Measurements from ENCODE around the gene CAMTA2. TPM values are rescaled to one million over a fixed set of nuclear protein-coding genes. Genes with fewer than 3 reads are reported as not detected.

The CAMTA2 gene
- total RNA-seq, 2 donors from 2014 or later = 13.6 to 24.8 TPM

DNA sequence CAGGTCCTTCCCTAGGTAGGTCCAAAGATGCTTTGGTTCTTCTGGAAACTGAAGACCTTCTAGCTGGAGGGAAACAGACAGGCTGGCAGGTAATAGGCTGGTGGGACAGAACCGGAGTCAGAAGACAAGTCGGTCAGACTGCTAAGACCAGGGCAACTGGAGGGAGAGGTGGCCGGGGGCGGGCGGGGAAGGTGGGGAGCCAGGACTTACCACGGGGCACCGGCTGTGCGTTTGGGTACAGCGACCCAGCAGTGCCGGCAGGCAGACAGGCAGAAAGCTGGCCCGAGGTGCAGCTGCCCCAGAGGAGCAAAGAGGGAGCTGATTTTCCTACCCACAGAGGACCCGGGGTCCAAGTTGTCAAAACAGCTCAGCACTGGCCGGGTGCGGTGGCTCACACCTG lies 47.2 kb upstream of the CAMTA2 start:
- no peak overlapping the region for H3K4me3 ChIP-seq (ENCODE audit: low read length)
- TF ChIP-seq, protein P1, sequence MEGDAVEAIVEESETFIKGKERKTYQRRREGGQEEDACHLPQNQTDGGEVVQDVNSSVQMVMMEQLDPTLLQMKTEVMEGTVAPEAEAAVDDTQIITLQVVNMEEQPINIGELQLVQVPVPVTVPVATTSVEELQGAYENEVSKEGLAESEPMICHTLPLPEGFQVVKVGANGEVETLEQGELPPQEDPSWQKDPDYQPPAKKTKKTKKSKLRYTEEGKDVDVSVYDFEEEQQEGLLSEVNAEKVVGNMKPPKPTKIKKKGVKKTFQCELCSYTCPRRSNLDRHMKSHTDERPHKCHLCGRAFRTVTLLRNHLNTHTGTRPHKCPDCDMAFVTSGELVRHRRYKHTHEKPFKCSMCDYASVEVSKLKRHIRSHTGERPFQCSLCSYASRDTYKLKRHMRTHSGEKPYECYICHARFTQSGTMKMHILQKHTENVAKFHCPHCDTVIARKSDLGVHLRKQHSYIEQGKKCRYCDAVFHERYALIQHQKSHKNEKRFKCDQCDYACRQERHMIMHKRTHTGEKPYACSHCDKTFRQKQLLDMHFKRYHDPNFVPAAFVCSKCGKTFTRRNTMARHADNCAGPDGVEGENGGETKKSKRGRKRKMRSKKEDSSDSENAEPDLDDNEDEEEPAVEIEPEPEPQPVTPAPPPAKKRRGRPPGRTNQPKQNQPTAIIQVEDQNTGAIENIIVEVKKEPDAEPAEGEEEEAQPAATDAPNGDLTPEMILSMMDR (conservative IDR thresholded peaks at IDR 0.05) = no peak
- H3K36me3 Mint-ChIP-seq (ENCODE audit: low read depth) = no peaks in the 10 kb centered on the region
- WGBS, 2 experiments (ENCODE audit: insufficient coverage in 1 of 2, insufficient read length in 1 of 2) = 91 to 93% methylated on average over 12 to 14 of the region's 14 CpGs
- H3K9me3 Mint-ChIP-seq = no peaks in the 10 kb centered on the region
- H3K4me1 Mint-ChIP-seq = no peaks in the 10 kb centered on the region
- no peaks in the 10 kb centered on the region for H3K4me1 ChIP-seq (ENCODE audit: control insufficient read depth, insufficient read depth, low read length)
- no peak overlapping the region for H3K27ac ChIP-seq (ENCODE audit: low read depth, low read length)
- no peak overlapping the region for H3K27ac Mint-ChIP-seq
- H3K9ac ChIP-seq (ENCODE audit: extremely low read depth, low read length, poor library complexity, severe bottlenecking) = no peak overlapping the region
- H3K27me3 ChIP-seq (ENCODE audit: control insufficient read depth, insufficient read depth, low read length, poor library complexity, severe bottlenecking) = no peaks in the 10 kb centered on the region
- no peaks in the 10 kb centered on the region for H3K9me3 ChIP-seq (ENCODE audit: control insufficient read depth, low read length)
- H3K27me3 Mint-ChIP-seq (ENCODE audit: insufficient read depth) = peaks cover 56% of the 10 kb centered on the region
- peak overlapping the region; percentile 5 for H3K4me3 Mint-ChIP-seq
- H3K36me3 ChIP-seq (ENCODE audit: control insufficient read depth, insufficient read depth, low read length) = no peaks in the 10 kb centered on the region
- DNase-seq = no peak

DNA sequence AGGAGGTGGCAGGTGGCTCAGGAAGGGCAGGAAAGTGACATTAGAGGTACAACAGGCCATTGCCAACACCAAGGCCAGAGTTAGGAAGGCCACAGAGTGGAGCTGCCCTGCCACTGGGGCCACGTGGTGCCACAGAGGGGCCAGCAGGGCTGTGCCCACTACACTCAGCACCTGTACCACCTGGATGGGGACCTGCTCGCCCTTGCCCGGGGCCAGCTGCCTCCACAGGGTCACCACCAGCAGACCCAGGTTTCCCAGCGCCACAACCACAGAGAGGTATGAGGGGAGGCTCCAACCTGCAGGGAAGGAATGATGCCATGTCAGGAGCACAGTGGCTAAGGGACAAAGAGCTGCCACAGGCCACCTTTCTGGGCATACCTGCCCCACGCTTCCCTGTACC lies 46.6 kb upstream of the CAMTA2 start:
- WGBS, 2 experiments (ENCODE audit: insufficient coverage in 1 of 2, insufficient read length in 1 of 2) = 89 to 100% methylated on average over 2 to 5 of the region's 5 CpGs
- DNase-seq = no peak

DNA sequence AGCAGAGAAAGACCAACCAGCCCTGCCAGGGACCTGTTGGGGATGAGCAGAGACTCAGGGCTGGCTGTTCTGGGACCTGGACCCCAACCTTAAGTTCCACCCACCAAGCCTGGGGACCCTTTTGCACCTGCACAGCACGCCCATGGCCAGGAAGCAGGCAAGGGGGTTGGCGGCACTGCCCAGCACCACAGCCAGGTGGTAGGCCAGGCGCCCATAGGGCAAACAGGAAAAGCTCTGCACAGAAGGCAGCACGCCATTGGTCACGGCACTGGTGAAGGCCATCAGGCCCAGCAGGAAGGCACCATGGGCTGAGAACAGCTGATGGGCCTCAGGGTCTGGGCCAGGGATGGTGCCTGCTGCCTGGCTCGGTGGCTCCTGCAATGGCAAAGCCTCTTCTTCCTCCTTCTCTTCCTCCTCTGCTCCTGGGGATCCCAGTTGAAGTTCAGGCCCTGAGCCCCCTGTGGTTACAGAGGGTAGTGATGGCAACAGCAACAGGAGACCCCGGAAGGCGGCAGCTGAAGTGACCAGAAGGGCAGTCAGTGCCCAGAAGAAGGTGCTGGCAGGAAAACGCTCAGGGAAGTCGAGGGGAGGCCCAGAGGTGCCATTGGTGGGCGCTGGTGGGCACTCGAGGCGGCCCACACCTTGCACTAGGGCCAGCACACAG lies 46.0 kb upstream of the CAMTA2 start:
- WGBS, 2 experiments (ENCODE audit: insufficient coverage in 1 of 2, insufficient read length in 1 of 2) = 93% methylated on average over 10 to 13 of the region's 13 CpGs
- Mint-ChIP-seq H3K27me3 (ENCODE audit: insufficient read depth) (peaks cover 60% of the 10 kb centered on the region), H3K36me3 (ENCODE audit: low read depth) (no peaks in the 10 kb centered on the region), H3K27ac (no peak overlapping the region), H3K4me1 (no peaks in the 10 kb centered on the region), H3K9me3 (no peaks in the 10 kb centered on the region), H3K4me3 (no peak overlapping the region)
- H3K9ac ChIP-seq (ENCODE audit: extremely low read depth, low read length, poor library complexity, severe bottlenecking) = no peak overlapping the region
- H3K4me1 ChIP-seq (ENCODE audit: control insufficient read depth, insufficient read depth, low read length) = no peaks in the 10 kb centered on the region
- DNase-seq = peak; percentile 68
- H3K36me3 ChIP-seq (ENCODE audit: control insufficient read depth, insufficient read depth, low read length) = no peaks in the 10 kb centered on the region
- no peak overlapping the region for H3K4me3 ChIP-seq (ENCODE audit: low read length)
- TF ChIP-seq, protein P1 (conservative IDR thresholded peaks at IDR 0.05) = peak; percentile 42
- H3K9me3 ChIP-seq (ENCODE audit: control insufficient read depth, low read length) = no peaks in the 10 kb centered on the region
- no peaks in the 10 kb centered on the region for H3K27me3 ChIP-seq (ENCODE audit: control insufficient read depth, insufficient read depth, low read length, poor library complexity, severe bottlenecking)
- H3K27ac ChIP-seq (ENCODE audit: low read depth, low read length) = no peak overlapping the region

More for the DNA sequence above, 46.6 kb upstream of the CAMTA2 start:
- Mint-ChIP-seq H3K27ac (no peak overlapping the region), H3K36me3 (ENCODE audit: low read depth) (no peaks in the 10 kb centered on the region), H3K4me1 (no peaks in the 10 kb centered on the region), H3K9me3 (no peaks in the 10 kb centered on the region), H3K27me3 (ENCODE audit: insufficient read depth) (peaks cover 60% of the 10 kb centered on the region), H3K4me3 (no peak overlapping the region)
- Histone ChIP-seq H3K9me3 (ENCODE audit: control insufficient read depth, low read length) (no peaks in the 10 kb centered on the region), H3K9ac (ENCODE audit: extremely low read depth, low read length, poor library complexity, severe bottlenecking) (no peak overlapping the region), H3K36me3 (ENCODE audit: control insufficient read depth, insufficient read depth, low read length) (no peaks in the 10 kb centered on the region), H3K4me3 (ENCODE audit: low read length) (no peak overlapping the region), H3K27ac (ENCODE audit: low read depth, low read length) (no peak overlapping the region), H3K4me1 (ENCODE audit: control insufficient read depth, insufficient read depth, low read length) (no peaks in the 10 kb centered on the region), H3K27me3 (ENCODE audit: control insufficient read depth, insufficient read depth, low read length, poor library complexity, severe bottlenecking) (no peaks in the 10 kb centered on the region)
- TF ChIP-seq, protein P1 (conservative IDR thresholded peaks at IDR 0.05) = no peak
